Common myeloid progenitor, CD34-positive (primary cell): ENCODE results near the gene CNOT4.
A peak's percentile ranks its signal among the peaks of the same experiment; 100 is the strongest.
"Not testable (repeated sequence)": the region's sequence is repeated elsewhere in the genome, so short reads cannot be mapped to it uniquely, and the experiment has no call there.

Experiments
- CTCF ChIA-PET: fragments of 350-600 bp; sonication (Branson Sonifier 250); formaldehyde crosslinking; loops from one replicate; lab custom pipeline; 2021; ENCODE audit warnings: antibody characterized with exemption; lab: Charles Lee
- POLR2A ChIA-PET: fragments of 350-600 bp; sonication (Branson Sonifier 250); formaldehyde crosslinking; loops from one replicate; lab custom pipeline; 2021; ENCODE audit warnings: antibody characterized with exemption; lab: Charles Lee
- DNase-seq, 3 donors: peaks; one replicate each; pipeline versions ENCODE4 v3.0.0 to v3.0.0-alpha.2; 2013
- H3K27ac ChIP-seq, 2 experiments: 1 replicate in 1 of 2; 2 replicates in 1 of 2; pipeline ENCODE4 v1.7.0; 2013; ENCODE audit warnings: inconsistent platforms in 2 of 2, low read length in 2 of 2, mild to moderate bottlenecking in 2 of 2, low read depth in 1 of 2, moderate library complexity in 1 of 2; ENCODE audit not compliant: severe bottlenecking in 2 of 2, insufficient read depth in 1 of 2, poor library complexity in 1 of 2
- H3K27me3 ChIP-seq, 5 experiments: replicated peaks in 2 of 5; 1 replicate in 3 of 5; 2 replicates in 2 of 5; pipeline versions ENCODE4 v1.6.1 to v1.7.0; 2013; ENCODE audit warnings: low read length in 4 of 5, mild to moderate bottlenecking in 2 of 5, moderate library complexity in 2 of 5, inconsistent platforms in 1 of 5; ENCODE audit not compliant: insufficient read depth in 5 of 5, control insufficient read depth in 4 of 5
- H3K36me3 ChIP-seq, 4 experiments: 1 replicate in 2 of 4; 2 replicates in 2 of 4; pipeline versions ENCODE4 v1.6.1 to v1.7.0; 2013; ENCODE audit warnings: low read length in 3 of 4, control low read depth in 1 of 4, mild to moderate bottlenecking in 1 of 4; ENCODE audit not compliant: control insufficient read depth in 4 of 4, insufficient read depth in 4 of 4
- H3K4me1 ChIP-seq, 4 experiments: 1 replicate in 3 of 4; 2 replicates in 1 of 4; pipeline versions ENCODE4 v1.6.1 to v1.7.1; 2013; ENCODE audit warnings: low read length in 3 of 4, mild to moderate bottlenecking in 3 of 4, control low read depth in 1 of 4, inconsistent platforms in 1 of 4, moderate library complexity in 1 of 4; ENCODE audit not compliant: control insufficient read depth in 4 of 4, insufficient read depth in 4 of 4; ENCODE audit errors: control extremely low read depth in 1 of 4
- H3K4me3 ChIP-seq, 7 experiments: 1 replicate in 4 of 7; 2 replicates in 3 of 7; pipeline versions ENCODE4 v1.5.1 to v1.7.0; 2013; ENCODE audit warnings: mild to moderate bottlenecking in 7 of 7, low read length in 6 of 7, moderate library complexity in 6 of 7, inconsistent platforms in 2 of 7, low read depth in 2 of 7, control low read depth in 1 of 7; ENCODE audit not compliant: insufficient read depth in 4 of 7, control insufficient read depth in 1 of 7; ENCODE audit errors: extremely low read depth in 1 of 7
- H3K9me3 ChIP-seq, 5 experiments: 1 replicate in 4 of 5; 2 replicates in 1 of 5; pipeline versions ENCODE4 v1.6.1 to v1.7.1; 2013; ENCODE audit warnings: low read length in 4 of 5, mild to moderate bottlenecking in 2 of 5, inconsistent platforms in 1 of 5, low read depth in 1 of 5, moderate library complexity in 1 of 5; ENCODE audit not compliant: control insufficient read depth in 4 of 5, insufficient read depth in 2 of 5; ENCODE audit errors: control extremely low read depth in 1 of 5
- WGBS: methylation state at CpG from one replicate; pipeline ENCODE4 v1.1.5; 2013; ENCODE audit not compliant: insufficient coverage; 5-methylcytosine and 5-hydroxymethylcytosine counted together

Gene CNOT4

DNA sequence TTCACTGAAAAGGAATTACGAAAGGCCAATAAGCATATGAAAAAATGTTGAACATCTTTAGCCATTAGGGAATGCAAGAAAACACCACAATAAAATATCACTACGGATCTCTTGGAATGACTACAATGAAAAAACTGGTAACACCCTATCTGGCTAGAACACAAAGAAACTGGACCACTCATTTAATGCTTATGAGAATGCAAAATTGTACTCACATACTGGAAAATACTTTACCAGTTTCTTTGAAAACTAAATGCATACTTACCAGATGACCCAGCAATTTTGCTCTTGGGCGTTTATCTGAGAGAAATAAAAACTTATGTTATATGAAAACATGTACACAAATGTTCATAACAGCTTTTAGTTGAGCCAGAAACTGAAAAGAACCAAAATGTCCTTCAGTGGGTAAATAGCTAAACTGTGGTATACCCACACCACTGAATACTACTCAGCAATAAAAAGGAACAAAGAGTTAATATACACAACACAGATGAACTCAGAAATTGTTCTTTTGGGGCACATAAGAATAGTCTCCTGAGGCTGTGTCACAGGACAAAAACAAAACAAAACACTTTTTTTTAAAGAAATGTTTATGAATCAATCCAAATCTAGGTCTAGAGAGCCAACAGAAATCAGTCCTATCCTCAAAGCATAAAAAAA lies 23.5 kb downstream of the CNOT4 start:
- no peaks in the 10 kb centered on the region for H3K9me3 ChIP-seq
- CTCF ChIA-PET: no interaction called here
- peaks cover 2 to 10% (median 7%) of the 10 kb centered on the region in 4 experiments for H3K4me1 ChIP-seq
- POLR2A ChIA-PET: no interaction called here
- no peaks in the 10 kb centered on the region for H3K27me3 ChIP-seq
- no peak overlapping the region for H3K27ac ChIP-seq
- DNase-seq: no peak
- H3K4me3 ChIP-seq: no peak overlapping the region
- H3K36me3 ChIP-seq: peaks cover 0 to 6% (median 1%) of the 10 kb centered on the region in 4 experiments
- 100% methylated on average over 1 of the region's 3 CpGs for WGBS

- Histone ChIP-seq H3K9me3 (no peaks in the 10 kb centered on the region), H3K4me3 (no peak overlapping the region)
- CTCF ChIA-PET: interaction anchor here (1.8 kb wide), 1 partner anchor 19 kb away, joined by 4 read pairs; no protein-coding TSS in a partner anchor
Observed at GRCh38 chr7:135481598-135481979, 28.3 kb downstream of the CNOT4 start.

DNA sequence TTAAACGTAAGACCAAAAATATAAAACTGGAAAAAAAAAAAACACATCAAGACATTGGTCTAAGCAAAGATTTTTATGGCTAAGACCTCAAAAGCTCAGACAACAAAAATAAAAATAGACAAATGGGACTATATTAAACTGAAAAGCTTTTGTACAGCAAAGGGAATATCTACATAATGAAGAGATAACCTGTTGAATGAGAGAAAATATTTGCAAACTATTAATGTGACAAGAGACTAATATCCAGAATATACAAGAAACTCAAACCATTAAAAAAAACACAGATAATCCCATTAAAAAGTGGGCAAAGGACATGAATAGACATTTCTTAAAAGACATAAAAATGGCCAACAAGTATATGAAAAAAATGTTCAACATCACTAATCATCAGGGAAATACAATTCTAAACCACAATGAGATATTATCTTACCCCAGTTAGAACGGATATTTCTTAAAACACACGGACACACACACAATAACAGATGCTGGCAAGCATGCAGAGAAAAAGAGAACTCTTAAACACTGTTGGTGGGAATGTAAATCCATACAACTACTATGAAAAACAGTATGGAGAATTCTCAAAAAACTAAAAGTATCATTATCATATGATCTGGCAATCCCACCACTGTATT lies 28.8 kb downstream of the CNOT4 start:
- H3K4me3 ChIP-seq: peak overlapping the region in 1 of 7 experiments; percentile 5
- no peaks in the 10 kb centered on the region for H3K9me3 ChIP-seq
- CTCF ChIA-PET: interaction anchor here (1.8 kb wide), 1 partner anchor 20 kb away, joined by 4 read pairs; no protein-coding TSS in a partner anchor
- H3K27me3 ChIP-seq: no peaks in the 10 kb centered on the region
- no peak overlapping the region for H3K27ac ChIP-seq
- H3K4me1 ChIP-seq: peaks cover 3 to 21% (median 13%) of the 10 kb centered on the region in 4 experiments
- peaks cover 0 to 6% (median 3%) of the 10 kb centered on the region in 4 experiments for H3K36me3 ChIP-seq
- no CpG with 5 or more reads among the region's 3 CpGs for WGBS
- peak; percentile 18 to 78 (median 61) for DNase-seq
- POLR2A ChIA-PET: interaction anchor here (0.6 kb wide), 1 partner anchor 48 kb away, joined by 7 read pairs; no protein-coding TSS in a partner anchor

More at GRCh38 chr7:135481598-135481979, 28.3 kb downstream of the CNOT4 start:
- POLR2A ChIA-PET: no interaction called here
- no peak overlapping the region for H3K27ac ChIP-seq
- no peak for DNase-seq
- peaks cover 3 to 21% (median 13%) of the 10 kb centered on the region in 4 experiments for H3K4me1 ChIP-seq
- no peaks in the 10 kb centered on the region for H3K27me3 ChIP-seq
- peaks cover 0 to 6% (median 3%) of the 10 kb centered on the region in 4 experiments for H3K36me3 ChIP-seq

DNA sequence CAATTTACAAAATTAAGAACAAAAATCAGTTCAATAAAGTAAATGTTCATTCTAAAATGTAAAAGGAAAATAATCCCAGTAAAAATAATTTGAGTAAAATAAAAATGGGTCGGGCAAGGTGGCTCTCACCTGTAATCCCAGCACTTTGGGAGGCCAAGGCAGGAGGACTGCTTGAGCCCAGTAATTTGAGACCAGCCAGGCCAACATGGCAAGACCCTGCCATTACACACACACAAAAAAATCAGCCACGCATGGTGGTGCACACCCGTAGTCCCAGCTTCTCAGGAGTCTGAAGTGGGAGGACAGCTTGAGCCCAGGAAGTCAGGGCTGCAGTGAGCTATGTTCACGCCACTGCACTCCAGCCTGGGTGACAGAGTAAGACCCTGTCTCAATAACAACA lies 34.4 kb downstream of the CNOT4 start:
- DNase-seq: no peak
- Histone ChIP-seq H3K4me1 (peaks cover 0 to 2% (median 1%) of the 10 kb centered on the region in 4 experiments), H3K9me3 (no peaks in the 10 kb centered on the region), H3K36me3 (peaks cover 0 to 2% (median 2%) of the 10 kb centered on the region in 4 experiments), H3K4me3 (no peak overlapping the region), H3K27me3 (no peaks in the 10 kb centered on the region), H3K27ac (no peak overlapping the region)
- 90% methylated on average over 2 of the region's 4 CpGs for WGBS
- CTCF ChIA-PET: interaction anchor here (1.0 kb wide), 1 partner anchor 30 kb away, joined by 4 read pairs; no protein-coding TSS in a partner anchor
- POLR2A ChIA-PET: no interaction called here

GRCh38 chr7:135469705-135470104 lies 40.2 kb downstream of the CNOT4 start:
- H3K27ac ChIP-seq, H3K4me3 ChIP-seq, H3K27me3 ChIP-seq, DNase-seq, POLR2A ChIA-PET, H3K36me3 ChIP-seq, H3K4me1 ChIP-seq, H3K9me3 ChIP-seq: not testable (repeated sequence)
- CTCF ChIA-PET: interaction anchor here (1.6 kb wide), 1 partner anchor 9 kb away, joined by 5 read pairs; no protein-coding TSS in a partner anchor
- WGBS: 92% methylated on average over 2 of the region's 4 CpGs

DNA sequence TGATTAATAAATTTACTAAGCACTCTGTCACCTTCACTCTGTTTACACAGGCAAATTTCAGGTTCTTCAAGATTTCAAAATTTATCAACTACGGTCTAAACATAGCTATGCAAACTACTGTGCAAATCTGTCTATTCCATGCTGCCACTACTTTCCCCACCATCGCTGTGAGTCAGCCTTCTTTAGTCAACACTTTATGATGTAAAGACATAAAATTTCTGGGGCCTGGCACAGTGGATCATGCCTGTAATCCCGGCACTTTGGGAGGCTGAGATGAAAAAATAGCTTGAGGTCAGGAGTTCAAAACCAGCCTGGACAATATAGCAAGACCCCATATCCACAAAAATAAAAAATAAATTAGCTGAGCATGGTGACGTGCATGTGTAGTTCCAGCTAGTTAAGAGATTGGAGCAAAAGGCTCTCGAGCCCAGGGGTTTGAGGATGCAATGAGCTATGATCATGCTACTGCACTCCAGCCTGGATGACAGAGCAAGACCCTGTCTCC lies 42.6 kb downstream of the CNOT4 start:
- peaks cover 0 to 2% (median 0%) of the 10 kb centered on the region in 4 experiments for H3K4me1 ChIP-seq
- H3K9me3 ChIP-seq: no peaks in the 10 kb centered on the region
- H3K4me3 ChIP-seq: no peak overlapping the region
- no peak overlapping the region for H3K27ac ChIP-seq
- peaks cover 0 to 2% (median 0%) of the 10 kb centered on the region in 4 experiments for H3K36me3 ChIP-seq
- CTCF ChIA-PET: interaction anchor here (1.5 kb wide), 1 partner anchor 44 kb away, joined by 3 read pairs; no protein-coding TSS in a partner anchor
- 100% methylated on average over 1 of the region's 5 CpGs for WGBS
- no peak for DNase-seq
- POLR2A ChIA-PET: interaction anchor here (0.6 kb wide), 1 partner anchor 32 kb away, joined by 3 read pairs; no protein-coding TSS in a partner anchor
- H3K27me3 ChIP-seq: no peaks in the 10 kb centered on the region
